Kidney glomerular epithelial cell (primary cell): Measurements from ENCODE around the gene SUGP1.

ENCODE experiments used
- DNase-seq: peaks from one replicate; lab custom pipeline; 2025; lab: John Stamatoyannopoulos, UW

The SUGP1 gene

GRCh38 chr19:19303411-19303810 is 16.9 kb downstream of the SUGP1 start:
- no peak for DNase-seq

- DNase-seq = no peak
These were observed 19.7 kb downstream of the SUGP1 start for GRCh38 chr19:19300613-19301012.

GRCh38 chr19:19297759-19298158 is 22.6 kb downstream of the SUGP1 start:
- no peak for DNase-seq

GRCh38 chr19:19296953-19297689 is 23.2 kb downstream of the SUGP1 start:
- DNase-seq = no peak

GRCh38 chr19:19294914-19295313 is 25.4 kb downstream of the SUGP1 start:
- DNase-seq = no peak

- no peak for DNase-seq
These were observed 27.7 kb downstream of the SUGP1 start for GRCh38 chr19:19292607-19293006.

- DNase-seq = no peak
These were observed 34.6 kb downstream of the SUGP1 start for GRCh38 chr19:19285686-19286085.

GRCh38 chr19:19280561-19280960 is 39.7 kb downstream of the SUGP1 start:
- no peak for DNase-seq

GRCh38 chr19:19279853-19280252 is 40.5 kb downstream of the SUGP1 start:
- DNase-seq = no peak

GRCh38 chr19:19279062-19279612 is 41.2 kb downstream of the SUGP1 start:
- no peak for DNase-seq

GRCh38 chr19:19278315-19278714 is 42.0 kb downstream of the SUGP1 start:
- no peak for DNase-seq

- DNase-seq = no peak
These were observed 43.5 kb downstream of the SUGP1 start for GRCh38 chr19:19276851-19277250.

GRCh38 chr19:19276386-19276785 is 43.9 kb downstream of the SUGP1 start:
- DNase-seq = no peak

- no peak for DNase-seq
These were observed 45.4 kb downstream of the SUGP1 start for GRCh38 chr19:19274716-19275565.

GRCh38 chr19:19274146-19274545 is 46.2 kb downstream of the SUGP1 start:
- DNase-seq = no peak

GRCh38 chr19:19271828-19272599 is 48.3 kb downstream of the SUGP1 start:
- DNase-seq = no peak

- DNase-seq = no peak
These were observed 49.3 kb downstream of the SUGP1 start for GRCh38 chr19:19270749-19271571.

GRCh38 chr19:19269952-19270694 is 50.2 kb downstream of the SUGP1 start:
- DNase-seq = no peak

- DNase-seq = no peak
These were observed 51.6 kb downstream of the SUGP1 start for GRCh38 chr19:19268453-19269385.
